Measurements from ENCODE around the gene CNOT3.
"Not testable (repeated sequence)": the region's sequence is repeated elsewhere in the genome, so short reads cannot be mapped to it uniquely, and the experiment has no call there.

The CNOT3 gene

DNA sequence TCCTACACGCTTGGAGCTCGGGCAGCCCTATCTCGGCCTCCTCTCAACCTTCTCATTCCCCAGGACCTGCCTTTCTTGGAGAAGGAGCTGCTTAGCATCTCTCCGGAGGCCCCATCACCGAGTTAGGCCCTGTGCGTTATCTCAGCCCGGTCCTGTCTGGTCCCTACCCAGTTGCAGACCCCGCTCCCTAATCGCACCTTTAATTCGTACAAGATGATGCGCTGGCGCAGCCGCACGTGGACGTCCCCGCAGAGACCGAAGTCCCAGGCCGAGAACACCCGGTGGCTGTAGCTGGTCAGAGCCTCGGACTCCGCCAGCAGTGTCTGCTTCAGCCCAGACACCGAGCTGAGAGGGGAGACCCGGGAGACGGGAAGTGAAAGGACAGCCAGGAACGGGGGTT lies 27.7 kb downstream of the CNOT3 start:
- no peak overlapping the region for H3K27ac ChIP-seq (ENCODE audit: low read depth, low read length)
- no peaks in the 10 kb centered on the region for H3K36me3 ChIP-seq (ENCODE audit: control insufficient read depth in 5 of 5, insufficient read depth in 5 of 5, low read length in 5 of 5)
- peaks cover 5 to 37% (median 28%) of the 10 kb centered on the region in 5 donors for H3K4me1 ChIP-seq (ENCODE audit: control insufficient read depth in 5 of 5, insufficient read depth in 5 of 5, low read length in 5 of 5)
- H3K4me3 ChIP-seq (ENCODE audit: low read depth in 1 of 5, low read length in 5 of 5): no peak overlapping the region
- H3K9me3 ChIP-seq (ENCODE audit: control insufficient read depth in 5 of 5, low read length in 5 of 5): no peaks in the 10 kb centered on the region
- peaks cover 0 to 11% (median 9%) of the 10 kb centered on the region in 5 donors for H3K27me3 ChIP-seq (ENCODE audit: control insufficient read depth in 5 of 5, insufficient read depth in 4 of 5, low read length in 5 of 5)
- no peak overlapping the region for H3K9ac ChIP-seq (ENCODE audit: low read length in 5 of 5)

DNA sequence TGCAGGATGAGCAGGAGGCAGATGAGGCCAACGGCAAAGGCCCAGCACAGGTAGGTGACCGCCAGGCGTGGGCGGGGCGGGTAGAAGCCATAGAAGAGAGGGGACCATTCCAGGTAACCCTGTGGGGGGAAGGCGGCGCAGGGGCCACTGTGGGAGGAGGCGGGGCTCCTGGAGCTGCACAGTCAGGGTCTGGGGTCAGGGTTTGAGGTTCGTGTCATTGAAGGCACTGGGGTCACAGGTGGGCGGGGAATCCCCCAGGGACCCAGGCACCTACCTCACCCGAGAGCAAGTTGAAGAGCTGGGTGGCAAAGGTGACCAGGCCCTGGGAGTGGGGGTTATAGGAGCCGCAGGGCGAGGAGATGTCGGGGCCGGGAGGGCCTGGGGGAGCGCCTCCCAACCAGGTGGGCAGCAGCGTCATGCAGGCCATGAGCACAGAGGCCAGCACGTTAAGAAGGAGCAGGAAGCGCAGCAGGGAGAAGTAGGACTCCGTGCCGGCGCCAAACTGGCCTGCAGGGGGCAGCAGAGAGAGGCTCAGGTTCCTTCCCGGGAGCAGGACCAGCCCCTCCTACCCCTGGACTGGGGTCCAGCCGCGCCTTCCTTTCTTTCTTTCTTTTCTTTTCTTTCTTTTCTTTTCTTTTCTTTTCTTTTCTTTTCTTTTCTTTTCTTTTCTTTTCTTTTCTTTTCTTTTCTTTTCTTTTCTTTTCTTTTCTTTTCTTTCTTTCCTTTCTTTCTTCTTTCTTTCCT lies 30.8 kb downstream of the CNOT3 start:
- Histone ChIP-seq H3K4me1 (ENCODE audit: control insufficient read depth in 5 of 5, insufficient read depth in 5 of 5, low read length in 5 of 5) (peaks cover 3 to 24% (median 10%) of the 10 kb centered on the region in 5 donors), H3K4me3 (ENCODE audit: low read depth in 1 of 5, low read length in 5 of 5) (no peak overlapping the region), H3K9me3 (ENCODE audit: control insufficient read depth in 5 of 5, low read length in 5 of 5) (no peaks in the 10 kb centered on the region), H3K9ac (ENCODE audit: low read length in 5 of 5) (no peak overlapping the region), H3K36me3 (ENCODE audit: control insufficient read depth in 5 of 5, insufficient read depth in 5 of 5, low read length in 5 of 5) (no peaks in the 10 kb centered on the region), H3K27ac (ENCODE audit: low read depth, low read length) (no peak overlapping the region), H3K27me3 (ENCODE audit: control insufficient read depth in 5 of 5, insufficient read depth in 4 of 5, low read length in 5 of 5) (peaks cover 9 to 21% (median 15%) of the 10 kb centered on the region in 5 donors)

DNA sequence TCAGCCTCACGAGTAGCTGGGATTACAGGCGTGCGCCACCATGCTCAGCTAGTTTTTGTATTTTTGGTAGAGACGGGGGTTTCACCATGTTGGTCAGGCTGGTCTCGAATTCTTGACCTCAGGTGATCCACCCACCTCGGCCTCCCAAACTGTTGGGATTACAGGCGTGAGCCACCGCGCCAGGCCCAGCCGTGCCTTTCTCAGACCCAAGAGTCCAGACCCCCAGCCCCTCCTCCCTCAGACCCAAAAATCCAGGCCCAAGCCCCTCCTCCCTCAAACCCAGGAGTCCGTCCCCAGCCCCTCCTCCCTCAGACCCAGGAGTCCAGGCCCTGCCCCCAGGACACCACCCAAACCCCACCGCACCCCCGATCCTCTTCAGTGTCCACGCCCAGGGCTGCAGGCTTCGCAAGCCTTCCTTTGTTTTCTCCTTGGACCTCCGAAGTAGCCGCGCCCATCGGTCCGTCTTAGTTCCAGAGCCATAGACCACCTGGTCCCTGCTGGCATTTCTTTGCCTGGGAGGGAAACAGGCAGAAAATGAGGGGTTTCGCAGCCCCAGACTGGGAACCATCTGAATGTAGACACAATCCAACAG lies 31.7 kb downstream of the CNOT3 start:
- H3K4me1 ChIP-seq (ENCODE audit: control insufficient read depth in 5 of 5, insufficient read depth in 5 of 5, low read length in 5 of 5): peaks cover 3 to 22% (median 9%) of the 10 kb centered on the region in 5 donors
- H3K36me3 ChIP-seq (ENCODE audit: control insufficient read depth in 5 of 5, insufficient read depth in 5 of 5, low read length in 5 of 5): no peaks in the 10 kb centered on the region
- no peak overlapping the region for H3K4me3 ChIP-seq (ENCODE audit: low read depth in 1 of 5, low read length in 5 of 5)
- no peaks in the 10 kb centered on the region for H3K9me3 ChIP-seq (ENCODE audit: control insufficient read depth in 5 of 5, low read length in 5 of 5)
- H3K9ac ChIP-seq (ENCODE audit: low read length in 5 of 5): no peak overlapping the region
- H3K27me3 ChIP-seq (ENCODE audit: control insufficient read depth in 5 of 5, insufficient read depth in 4 of 5, low read length in 5 of 5): peaks cover 14 to 27% (median 19%) of the 10 kb centered on the region in 5 donors
- H3K27ac ChIP-seq (ENCODE audit: low read depth, low read length): no peak overlapping the region

DNA sequence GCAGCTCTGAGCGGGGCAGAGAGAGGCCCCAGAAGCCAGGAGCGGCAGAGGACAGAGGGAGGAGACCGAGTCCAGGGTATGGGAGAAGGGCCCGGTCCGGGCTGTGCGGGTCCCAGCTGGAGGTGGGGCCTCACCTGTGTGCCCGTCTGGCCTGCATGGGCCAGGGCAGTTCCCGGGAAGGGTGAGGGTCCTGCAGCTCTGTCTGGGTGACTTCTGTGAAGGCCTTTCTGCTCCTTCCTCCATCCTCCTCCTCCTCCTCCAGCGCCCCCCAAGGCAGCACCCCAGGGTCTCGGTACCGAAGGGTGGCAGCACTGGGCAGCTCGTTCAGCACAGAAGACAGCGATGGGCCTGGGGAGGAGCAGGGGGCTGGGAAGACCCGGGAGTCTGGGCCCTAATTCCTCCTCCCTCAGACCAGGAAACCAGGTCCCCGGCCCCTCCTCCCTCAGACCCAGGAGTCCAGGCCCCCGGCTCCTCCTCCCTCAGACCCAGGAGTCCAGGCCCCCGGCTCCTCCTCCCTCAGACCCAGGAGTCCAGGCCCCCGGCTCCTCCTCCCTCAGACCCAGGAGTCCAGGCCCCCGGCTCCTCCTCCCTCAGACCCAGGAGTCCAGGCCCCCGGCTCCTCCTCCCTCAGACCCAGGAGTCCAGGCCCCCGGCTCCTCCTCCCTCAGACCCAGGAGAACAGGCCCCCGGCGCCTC lies 34.3 kb downstream of the CNOT3 start:
- H3K9me3 ChIP-seq (ENCODE audit: control insufficient read depth in 5 of 5, low read length in 5 of 5); H3K36me3 ChIP-seq (ENCODE audit: control insufficient read depth in 5 of 5, insufficient read depth in 5 of 5, low read length in 5 of 5); H3K9ac ChIP-seq (ENCODE audit: low read length in 5 of 5); H3K27ac ChIP-seq (ENCODE audit: low read depth, low read length); H3K4me3 ChIP-seq (ENCODE audit: low read depth in 1 of 5, low read length in 5 of 5): not testable (repeated sequence)
- Histone ChIP-seq H3K4me1 (ENCODE audit: control insufficient read depth in 5 of 5, insufficient read depth in 5 of 5, low read length in 5 of 5) (peaks cover 3 to 15% (median 5%) of the 10 kb centered on the region in 5 donors), H3K27me3 (ENCODE audit: control insufficient read depth in 5 of 5, insufficient read depth in 4 of 5, low read length in 5 of 5) (peaks cover 9 to 22% (median 16%) of the 10 kb centered on the region in 5 donors)

DNA sequence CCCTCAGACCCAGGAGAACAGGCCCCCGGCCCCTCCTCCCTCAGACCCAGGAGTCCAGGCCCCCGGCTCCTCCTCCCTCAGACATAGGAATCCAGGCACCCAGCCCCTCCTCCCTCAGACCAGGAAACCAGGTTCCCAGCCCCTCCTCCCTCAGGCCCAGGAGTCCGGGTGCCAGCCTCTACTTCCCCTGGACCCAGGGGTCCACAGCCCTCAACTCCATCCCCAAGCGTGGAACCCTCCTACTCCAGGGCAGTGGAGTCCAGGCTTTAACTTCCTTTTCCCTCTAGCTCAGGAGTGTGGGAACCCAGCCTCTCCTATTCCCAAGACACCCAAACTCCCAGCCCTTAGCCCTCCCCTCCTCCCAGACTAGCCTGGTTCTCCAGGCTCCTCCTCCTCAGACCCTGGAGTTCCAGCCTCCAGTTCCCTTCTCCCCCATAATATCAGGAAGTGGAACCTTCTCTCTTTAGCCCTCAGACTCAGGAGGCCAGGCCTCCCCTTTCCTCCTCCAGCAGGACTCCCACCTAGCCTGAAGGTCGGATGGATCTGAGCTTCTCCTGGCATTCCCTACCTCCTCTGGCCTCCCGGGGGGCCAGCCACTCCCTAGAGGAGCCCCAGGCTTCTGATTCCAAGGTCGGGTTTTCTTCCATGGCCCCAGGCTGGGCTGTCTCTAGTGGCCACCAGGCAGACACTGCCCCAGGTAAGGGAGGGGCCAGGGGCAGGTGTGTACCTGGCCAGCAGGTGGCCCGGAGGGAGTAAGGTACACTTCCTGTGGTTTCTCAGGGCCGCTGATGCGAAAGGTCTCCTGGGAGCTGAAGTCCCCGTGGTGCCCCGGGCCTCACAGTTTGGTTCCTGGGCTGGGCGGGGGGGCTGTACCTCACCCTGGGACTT lies 35.2 kb downstream of the CNOT3 start, which contains the start of gene TMC4:
Gene TMC4 (minus strand): TSS at position 690 of the 888 bp plus-strand sequence. CDS start 43 bp downstream, at position 647.
- Histone ChIP-seq H3K9ac (ENCODE audit: low read length in 5 of 5) (peak within 1 kb of the TSS in 2 of 5 donors; percentile 39 to 77), H3K27ac (ENCODE audit: low read depth, low read length) (no peak within 1 kb of the TSS)

DNA sequence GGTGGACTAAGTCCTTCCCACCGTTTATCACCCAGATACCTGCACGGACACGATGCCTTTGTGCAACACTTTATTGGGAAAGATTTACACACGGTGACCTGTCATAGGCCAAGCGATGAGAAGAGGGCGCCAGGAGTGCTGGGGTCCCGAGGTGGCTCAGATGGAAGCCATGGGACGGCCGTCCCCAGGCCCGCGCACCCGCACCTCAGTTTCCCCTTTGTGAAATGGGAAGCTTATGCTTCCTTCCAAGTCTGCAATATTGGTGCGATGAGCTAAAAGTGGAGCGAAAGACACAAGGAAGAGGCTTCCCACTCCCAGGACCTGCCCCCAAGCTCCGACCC lies 35.8 kb downstream of the CNOT3 start:
- Histone ChIP-seq H3K9ac (ENCODE audit: low read length in 5 of 5) (no peak overlapping the region), H3K36me3 (ENCODE audit: control insufficient read depth in 5 of 5, insufficient read depth in 5 of 5, low read length in 5 of 5) (peaks cover 0 to 6% (median 0%) of the 10 kb centered on the region in 5 donors), H3K4me1 (ENCODE audit: control insufficient read depth in 5 of 5, insufficient read depth in 5 of 5, low read length in 5 of 5) (peaks cover 1 to 12% (median 5%) of the 10 kb centered on the region in 5 donors), H3K9me3 (ENCODE audit: control insufficient read depth in 5 of 5, low read length in 5 of 5) (no peaks in the 10 kb centered on the region), H3K27ac (ENCODE audit: low read depth, low read length) (no peak overlapping the region), H3K27me3 (ENCODE audit: control insufficient read depth in 5 of 5, insufficient read depth in 4 of 5, low read length in 5 of 5) (peaks cover 9 to 19% (median 13%) of the 10 kb centered on the region in 5 donors), H3K4me3 (ENCODE audit: low read depth in 1 of 5, low read length in 5 of 5) (no peak overlapping the region)

More for the DNA sequence above, 35.2 kb downstream of the CNOT3 start, which contains the start of gene TMC4:
- H3K9me3 ChIP-seq (ENCODE audit: control insufficient read depth in 5 of 5, low read length in 5 of 5): no peaks in the 10 kb centered on the region
- H3K36me3 ChIP-seq (ENCODE audit: control insufficient read depth in 5 of 5, insufficient read depth in 5 of 5, low read length in 5 of 5): peaks cover 0 to 3% (median 0%) of the 10 kb centered on the region in 5 donors
- H3K27me3 ChIP-seq (ENCODE audit: control insufficient read depth in 5 of 5, insufficient read depth in 4 of 5, low read length in 5 of 5): peaks cover 9 to 22% (median 13%) of the 10 kb centered on the region in 5 donors
- no peak within 1 kb of the TSS for H3K4me3 ChIP-seq (ENCODE audit: low read depth in 1 of 5, low read length in 5 of 5)
- H3K4me1 ChIP-seq (ENCODE audit: control insufficient read depth in 5 of 5, insufficient read depth in 5 of 5, low read length in 5 of 5): peaks cover 3 to 15% (median 5%) of the 10 kb centered on the region in 5 donors

DNA sequence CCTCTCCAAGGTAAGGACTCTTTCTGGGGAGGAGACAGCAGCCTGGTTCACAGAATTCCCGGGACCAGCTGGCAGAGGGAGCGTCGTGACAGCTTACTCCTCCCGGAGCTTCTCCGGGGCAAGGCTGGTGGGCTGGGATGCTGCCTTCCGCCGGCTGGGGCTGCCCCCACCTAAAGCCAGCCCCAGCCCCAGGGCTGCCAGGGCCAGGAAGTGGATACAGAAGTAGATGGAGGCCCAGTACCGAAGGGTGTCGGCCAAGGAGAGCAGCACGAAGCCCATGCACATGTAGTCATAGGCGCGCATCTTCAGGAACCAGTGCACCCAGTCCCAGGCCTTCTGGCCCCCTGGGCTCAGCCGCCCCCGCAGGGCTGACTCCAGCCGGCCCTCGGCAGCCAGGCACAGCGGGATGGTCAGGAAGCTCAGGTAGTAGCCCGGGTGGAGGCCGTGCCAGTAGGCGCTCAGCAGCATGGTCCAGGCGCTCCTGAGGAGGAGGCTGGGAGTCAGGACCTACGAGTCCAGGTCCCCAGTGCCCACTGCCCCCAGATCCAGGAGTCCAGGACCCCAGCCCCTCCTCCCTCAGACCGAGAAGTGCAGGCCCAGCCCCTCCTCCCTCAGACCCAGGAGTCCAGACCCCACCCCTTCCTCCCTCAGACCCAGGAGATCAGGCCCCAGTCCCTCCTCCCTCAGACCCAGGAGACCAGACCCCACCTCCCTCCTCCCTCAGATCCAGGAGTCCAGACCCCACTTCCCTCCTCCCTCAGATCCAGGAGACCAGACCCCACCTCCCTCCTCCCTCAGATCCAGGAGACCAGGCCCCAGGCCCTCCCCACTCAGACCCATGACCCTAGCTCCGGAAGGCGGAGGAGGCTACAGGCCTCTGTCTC lies 36.6 kb downstream of the CNOT3 start:
- H3K27me3 ChIP-seq (ENCODE audit: control insufficient read depth in 5 of 5, insufficient read depth in 4 of 5, low read length in 5 of 5): peaks cover 9 to 19% (median 13%) of the 10 kb centered on the region in 5 donors
- H3K9ac ChIP-seq (ENCODE audit: low read length in 5 of 5): no peak overlapping the region
- peaks cover 0 to 11% (median 3%) of the 10 kb centered on the region in 5 donors for H3K36me3 ChIP-seq (ENCODE audit: control insufficient read depth in 5 of 5, insufficient read depth in 5 of 5, low read length in 5 of 5)
- no peak overlapping the region for H3K27ac ChIP-seq (ENCODE audit: low read depth, low read length)
- H3K9me3 ChIP-seq (ENCODE audit: control insufficient read depth in 5 of 5, low read length in 5 of 5): no peaks in the 10 kb centered on the region
- peaks cover 0 to 10% (median 4%) of the 10 kb centered on the region in 5 donors for H3K4me1 ChIP-seq (ENCODE audit: control insufficient read depth in 5 of 5, insufficient read depth in 5 of 5, low read length in 5 of 5)
- H3K4me3 ChIP-seq (ENCODE audit: low read depth in 1 of 5, low read length in 5 of 5): no peak overlapping the region

DNA sequence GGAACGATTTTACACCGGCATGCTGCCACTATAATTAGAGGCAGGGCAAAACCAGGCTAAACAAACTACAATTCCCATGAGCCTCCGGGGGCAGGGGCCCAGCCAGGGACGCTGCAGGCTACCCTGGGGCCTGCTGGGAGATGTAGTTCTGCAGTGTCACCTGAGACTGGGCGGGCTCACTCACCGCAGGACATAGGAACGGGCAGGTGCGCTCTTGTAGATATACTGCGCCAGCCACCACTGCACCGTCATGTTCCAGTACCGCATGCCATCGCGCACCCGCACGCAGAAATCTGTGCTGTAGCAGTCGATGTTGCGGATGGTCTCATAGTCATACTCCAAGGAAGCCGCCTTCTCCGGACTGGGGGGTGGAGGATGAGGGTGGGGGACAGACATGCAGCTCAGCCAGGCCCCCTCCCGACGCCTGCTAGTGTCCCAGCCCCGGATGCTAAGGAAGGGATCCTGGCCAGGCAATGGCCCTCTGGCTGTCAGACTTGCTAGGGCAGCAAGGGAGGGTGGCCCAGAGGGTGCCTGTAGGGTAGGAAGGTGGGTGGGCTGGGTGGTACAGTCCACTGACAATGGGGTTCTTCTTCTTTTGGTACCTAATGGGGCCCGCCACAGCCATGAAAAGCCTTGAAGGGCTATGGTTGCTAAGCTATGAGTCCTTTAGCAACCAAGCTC lies 41.2 kb downstream of the CNOT3 start:
- no peaks in the 10 kb centered on the region for H3K4me1 ChIP-seq (ENCODE audit: control insufficient read depth in 5 of 5, insufficient read depth in 5 of 5, low read length in 5 of 5)
- no peaks in the 10 kb centered on the region for H3K9me3 ChIP-seq (ENCODE audit: control insufficient read depth in 5 of 5, low read length in 5 of 5)
- H3K4me3 ChIP-seq (ENCODE audit: low read depth in 1 of 5, low read length in 5 of 5): no peak overlapping the region
- H3K36me3 ChIP-seq (ENCODE audit: control insufficient read depth in 5 of 5, insufficient read depth in 5 of 5, low read length in 5 of 5): peaks cover 0 to 36% (median 10%) of the 10 kb centered on the region in 5 donors
- H3K27ac ChIP-seq (ENCODE audit: low read depth, low read length): no peak overlapping the region
- H3K27me3 ChIP-seq (ENCODE audit: control insufficient read depth in 5 of 5, insufficient read depth in 4 of 5, low read length in 5 of 5): peaks cover 0 to 5% (median 4%) of the 10 kb centered on the region in 5 donors
- H3K9ac ChIP-seq (ENCODE audit: low read length in 5 of 5): no peak overlapping the region

Measured in subcutaneous abdominal adipose tissue (tissue), 5 donors.